Measurements from ENCODE around the gene MARCKSL1.

Gene MARCKSL1

GRCh38 chr1:32337855-32338636, 2.0 kb upstream of the MARCKSL1 start:
- no peak overlapping the region for H3K4me3 ChIP-seq (ENCODE audit: low read depth, low read length)
- no peak for TF ChIP-seq CTCF (IDR thresholded peaks at IDR 0.05; ENCODE audit: borderline replicate concordance, insufficient read depth, low read depth, low read length)

- TF ChIP-seq CTCF (IDR thresholded peaks at IDR 0.05; ENCODE audit: borderline replicate concordance, insufficient read depth, low read depth, low read length) = no peak
- no peak overlapping the region for H3K4me3 ChIP-seq (ENCODE audit: low read depth, low read length)
Measured at GRCh38 chr1:32336963-32337675, 1.1 kb upstream of the MARCKSL1 start.

DNA sequence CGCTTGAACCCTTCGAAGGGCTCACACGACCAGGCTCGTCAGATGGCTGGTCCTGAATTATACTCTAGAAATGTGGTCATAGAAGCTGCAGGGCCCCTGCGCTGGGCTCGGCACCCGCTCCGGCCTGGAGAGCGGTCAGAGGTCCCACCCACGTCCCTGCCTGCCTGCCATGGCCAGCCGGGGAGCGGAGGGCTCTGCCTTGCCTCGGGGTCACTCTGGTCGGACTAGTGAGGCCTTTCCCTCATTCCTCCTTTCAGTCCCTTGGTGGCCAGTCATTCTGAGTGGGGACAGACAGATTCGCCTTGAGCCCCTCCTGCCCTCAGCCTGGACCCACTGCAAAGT, 529 bp upstream of the MARCKSL1 start:
- no peak for TF ChIP-seq CTCF (IDR thresholded peaks at IDR 0.05; ENCODE audit: borderline replicate concordance, insufficient read depth, low read depth, low read length)
- H3K4me3 ChIP-seq (ENCODE audit: low read depth, low read length) = peak overlapping the region; percentile 23

GRCh38 chr1:32335535-32335789, 571 bp downstream of the MARCKSL1 start:
- no peak for TF ChIP-seq CTCF (IDR thresholded peaks at IDR 0.05; ENCODE audit: borderline replicate concordance, insufficient read depth, low read depth, low read length)
- H3K4me3 ChIP-seq (ENCODE audit: low read depth, low read length) = peak overlapping the region; percentile 89

GRCh38 chr1:32334864-32335534, 1.0 kb downstream of the MARCKSL1 start:
- H3K4me3 ChIP-seq (ENCODE audit: low read depth, low read length) = peak overlapping the region; percentile 89
- peak; percentile 90 for TF ChIP-seq CTCF (IDR thresholded peaks at IDR 0.05; ENCODE audit: borderline replicate concordance, insufficient read depth, low read depth, low read length)

DNA sequence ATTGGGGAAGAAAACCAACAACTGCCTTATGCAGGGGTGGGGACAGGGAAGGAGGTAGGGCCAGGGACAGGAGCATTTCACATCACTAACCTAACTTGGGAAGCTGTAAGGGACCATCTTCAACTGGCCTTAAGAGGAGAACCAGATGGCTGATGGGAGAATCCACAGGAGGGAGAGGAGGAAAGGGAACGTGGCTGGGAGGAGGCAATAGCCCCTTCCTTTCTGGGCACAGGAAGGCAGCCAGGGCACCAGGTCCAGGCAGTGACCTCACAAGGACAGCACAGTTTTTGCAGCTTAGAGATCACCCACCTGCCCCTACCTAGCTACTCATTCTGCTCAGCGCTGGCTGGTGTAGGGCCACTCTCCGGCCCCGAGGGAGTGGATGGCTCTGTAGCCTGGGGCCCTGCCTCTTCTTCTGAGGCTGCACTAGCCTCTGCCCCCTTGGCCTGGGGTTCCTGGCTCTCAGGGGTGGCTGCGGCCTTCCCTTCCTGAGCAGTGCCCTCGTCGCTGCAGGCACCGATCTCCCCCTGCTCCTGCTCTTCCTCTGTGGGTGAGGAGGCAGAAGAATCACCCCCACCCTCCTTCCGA, 1.7 kb downstream of the MARCKSL1 start:
- H3K4me3 ChIP-seq (ENCODE audit: low read depth, low read length) = peak overlapping the region; percentile 89
- TF ChIP-seq CTCF (IDR thresholded peaks at IDR 0.05; ENCODE audit: borderline replicate concordance, insufficient read depth, low read depth, low read length) = no peak
